GM23338 (cell line): ENCODE data around the gene TIGAR. TPM values are rescaled to one million over a fixed set of nuclear protein-coding genes. Genes with fewer than 3 reads are reported as not detected.
A peak's percentile ranks its signal among the peaks of the same experiment; 100 is the strongest.

ENCODE experiments used
- ATAC-seq: fragments of 200-7000 bp; cut with Tn5 transposase; 3 replicates; pipeline ENCODE4 v1.9.1; 2020
- DNase-seq: peaks from one replicate; pipeline ENCODE4 v3.0.0-alpha.2; 2015; ENCODE audit warnings: low spot score
- H2AFZ ChIP-seq: fragments of 200-600 bp; sonication (generic); 2 replicates; pipeline ENCODE4 v1.8.0; 2016; ENCODE audit warnings: antibody characterized with exemption, mild to moderate bottlenecking, moderate library complexity
- H3F3A ChIP-seq: fragments of 200-600 bp; sonication (generic); replicated peaks from 2 replicates; pipeline ENCODE4 v1.8.0; 2017; ENCODE audit warnings: antibody characterized with exemption, mixed run types, low read depth
- H3K27ac ChIP-seq: fragments of 200-600 bp; sonication (generic); 2 replicates; pipeline ENCODE4 v1.6.1; 2016; ENCODE audit warnings: low read depth
- H3K27me3 ChIP-seq: fragments of 200-600 bp; sonication (generic); 2 replicates; pipeline ENCODE4 v1.8.0; 2016; ENCODE audit warnings: mild to moderate bottlenecking, mixed run types, moderate library complexity; ENCODE audit not compliant: insufficient read depth
- H3K36me3 ChIP-seq: fragments of 200-600 bp; sonication (generic); 2 replicates; pipeline ENCODE4 v1.8.0; 2016; ENCODE audit warnings: mild to moderate bottlenecking; ENCODE audit not compliant: insufficient read depth
- H3K4me1 ChIP-seq: fragments of 200-600 bp; sonication (generic); 2 replicates; pipeline ENCODE4 v1.8.0; 2016; ENCODE audit warnings: mild to moderate bottlenecking, moderate library complexity; ENCODE audit not compliant: insufficient read depth
- H3K4me2 ChIP-seq: fragments of 200-600 bp; sonication (generic); 2 replicates; pipeline ENCODE4 v1.7.1; 2017; ENCODE audit warnings: mixed run types
- H3K4me3 ChIP-seq: fragments of 200-600 bp; sonication (generic); 2 replicates; pipeline ENCODE4 v1.6.1; 2016; ENCODE audit warnings: mixed run types
- H3K79me2 ChIP-seq: fragments of 200-600 bp; sonication (generic); replicated peaks from 2 replicates; pipeline ENCODE4 v1.8.0; 2017; ENCODE audit warnings: mild to moderate bottlenecking; ENCODE audit not compliant: insufficient read depth
- H3K9me2 ChIP-seq: fragments of 200-600 bp; sonication (generic); 2 replicates; pipeline ENCODE4 v1.8.0; 2017; ENCODE audit not compliant: insufficient read depth
- H4K20me1 ChIP-seq: fragments of 200-600 bp; sonication (generic); replicated peaks from 2 replicates; pipeline ENCODE4 v1.8.0; 2017; ENCODE audit warnings: mild to moderate bottlenecking; ENCODE audit not compliant: insufficient read depth
- H3K27ac Mint-ChIP-seq: 2 replicates; pipeline ENCODE4 v1.8.0; 2020; ENCODE audit warnings: inconsistent platforms, mild to moderate bottlenecking, moderate library complexity, mixed read lengths
- H3K27me3 Mint-ChIP-seq: 3 replicates; pipeline ENCODE4 v1.8.0; 2022; ENCODE audit warnings: low read depth, mild to moderate bottlenecking, moderate library complexity, mixed read lengths, inconsistent platforms; ENCODE audit not compliant: insufficient read depth, poor library complexity
- H3K36me3 Mint-ChIP-seq: 3 replicates; pipeline ENCODE4 v1.8.0; 2021; ENCODE audit warnings: low read depth, mild to moderate bottlenecking, inconsistent platforms, moderate library complexity, mixed read lengths
- H3K4me1 Mint-ChIP-seq: 3 replicates; pipeline ENCODE4 v1.8.0; 2020; ENCODE audit warnings: mild to moderate bottlenecking, inconsistent platforms, mixed read lengths
- H3K4me3 Mint-ChIP-seq: 3 replicates; pipeline ENCODE4 v1.8.0; 2021; ENCODE audit warnings: moderate library complexity, mild to moderate bottlenecking, inconsistent platforms, mixed read lengths
- H3K9me3 Mint-ChIP-seq: 3 replicates; pipeline ENCODE4 v1.8.0; 2020; ENCODE audit warnings: moderate library complexity, mild to moderate bottlenecking, inconsistent platforms, mixed read lengths
- CREB1 ChIP-seq: fragments of 250-450 bp; sonication (Bioruptor Pico); IDR thresholded peaks from 2 replicates; pipeline ENCODE4 v1.5.0; 2020; ENCODE audit warnings: low read depth, mild to moderate bottlenecking, moderate library complexity
- CTCF ChIP-seq, 2 experiments: fragments of 200-600 bp in 1 of 2; sonication (generic) in 1 of 2; conservative IDR thresholded peaks; 2 replicates each; pipeline versions ENCODE4 v1.5.1 to v1.6.1; 2016 to 2017; ENCODE audit warnings: antibody characterized with exemption in 2 of 2, low read depth in 2 of 2, mild to moderate bottlenecking in 2 of 2, moderate library complexity in 1 of 2
- ETS1 ChIP-seq: IDR thresholded peaks from 2 replicates; pipeline ENCODE4 v1.6.1; 2016; ENCODE audit warnings: antibody characterized with exemption
- EZH2 ChIP-seq: fragments of 200-600 bp; sonication (generic); IDR thresholded peaks from one replicate; pipeline ENCODE4 v1.8.0; 2017; ENCODE audit warnings: antibody characterized with exemption, mild to moderate bottlenecking, low read depth; ENCODE audit not compliant: unreplicated experiment
- JUNB ChIP-seq: IDR thresholded peaks from one replicate; pipeline ENCODE4 v1.6.1; 2016; ENCODE audit warnings: antibody characterized with exemption; ENCODE audit not compliant: unreplicated experiment
- POLR2AphosphoS5 ChIP-seq: IDR thresholded peaks from 2 replicates; pipeline ENCODE4 v1.6.1; 2016; ENCODE audit warnings: antibody characterized with exemption, low read depth
- STAT1 ChIP-seq: IDR thresholded peaks from one replicate; pipeline ENCODE4 v1.6.1; 2016; ENCODE audit warnings: antibody characterized with exemption; ENCODE audit not compliant: unreplicated experiment
- ZNF114 ChIP-seq: fragments of 250-450 bp; sonication (Bioruptor Pico); IDR thresholded peaks from 2 replicates; pipeline ENCODE4 v1.5.0; 2020; ENCODE audit warnings: mild to moderate bottlenecking, moderate library complexity
- ZNF331 ChIP-seq: fragments of 250-450 bp; sonication (Bioruptor Pico); IDR thresholded peaks from 2 replicates; pipeline ENCODE4 v1.5.0; 2020; ENCODE audit warnings: low read depth, mild to moderate bottlenecking, moderate library complexity
- ZNF462 ChIP-seq: fragments of 250-450 bp; sonication (Bioruptor Pico); IDR thresholded peaks from 2 replicates; pipeline ENCODE4 v1.5.0; 2020; ENCODE audit warnings: mild to moderate bottlenecking, moderate library complexity
- polyA plus RNA-seq: library from polyadenylated mRNA; unstranded; fragments of >200 nt; fragmentation: Nextera tagmentation; extraction: Ambion mirVana; gene quantifications from 2 replicates; pipeline ENCODE4 v1.2.1, GENCODE V29; 2016
- total RNA-seq: library from RNA; depleted of rRNA; stranded (reverse); fragments of >200 nt; shearing (Covaris generic); gene quantifications from 2 replicates; pipeline ENCODE4 v1.2.3, GENCODE V29; 2014

Gene TIGAR
- total and polyA plus RNA-seq, 2 experiments from 2014 or later, result 10.4 to 13.3 TPM

- DNase-seq (no peak), ATAC-seq (no peak)
- Histone ChIP-seq H3K9me2 (no peaks in the 10 kb centered on the region), H3K4me2 (no peak overlapping the region), H3K36me3 (peaks cover 81% of the 10 kb centered on the region), H3K27me3 (no peaks in the 10 kb centered on the region), H3K27ac (0 out of 2 replicates have a peak overlapping the region, but pooled peaks have one; percentile 72), H4K20me1 (peaks cover 70% of the 10 kb centered on the region), H3K4me3 (no peak overlapping the region), H3K79me2 (peaks cover 92% of the 10 kb centered on the region), H2AFZ (no peak overlapping the region), H3F3A (peaks cover 26% of the 10 kb centered on the region; the same call in 1 of the 2 replicates), H3K4me1 (peaks cover 4% of the 10 kb centered on the region)
- Mint-ChIP-seq H3K4me1 (peaks cover 47% of the 10 kb centered on the region), H3K36me3 (peaks cover 99% of the 10 kb centered on the region), H3K4me3 (no peak overlapping the region; the same call in 2 of the 3 replicates), H3K27ac (0 out of 2 replicates have a peak overlapping the region, but pooled peaks have one; percentile 15), H3K27me3 (peaks cover 14% of the 10 kb centered on the region), H3K9me3 (no peaks in the 10 kb centered on the region)
- TF ChIP-seq POLR2AphosphoS5 (no peak), ZNF331 (CRISPR knock-in tag) (no peak), CTCF (conservative IDR thresholded peaks at IDR 0.05; ENCODE audit: low read depth in 2 of 2) (no peak), EZH2 (no peak), CREB1 (CRISPR knock-in tag) (no peak), JUNB (no peak)
Observed at GRCh38 chr12:4293299-4293965, 27.6 kb upstream of the TIGAR start.

GRCh38 chr12:4293966-4294505 is 27.0 kb upstream of the TIGAR start:
- ATAC-seq (peak; percentile 49), DNase-seq (no peak)
- H3K79me2 ChIP-seq, result peaks cover 92% of the 10 kb centered on the region
- H4K20me1 ChIP-seq, result peaks cover 72% of the 10 kb centered on the region
- H3K36me3 Mint-ChIP-seq, result peaks cover 99% of the 10 kb centered on the region
- peaks cover 30% of the 10 kb centered on the region; the same call in 1 of the 2 replicates for H3F3A ChIP-seq
- no peaks in the 10 kb centered on the region for H3K27me3 ChIP-seq
- 0 out of 2 replicates have a peak overlapping the region, but pooled peaks have one; percentile 72 for H3K27ac ChIP-seq
- no peaks in the 10 kb centered on the region for H3K9me3 Mint-ChIP-seq
- no peak for TF ChIP-seq STAT1
- no peak for TF ChIP-seq ETS1
- no peak for TF ChIP-seq EZH2
- no peak for TF ChIP-seq ZNF462
- no peak for TF ChIP-seq POLR2AphosphoS5
- no peak for TF ChIP-seq ZNF114 (CRISPR knock-in tag)
- no peak overlapping the region for H2AFZ ChIP-seq
- H3K4me1 ChIP-seq, result peaks cover 4% of the 10 kb centered on the region
- peaks cover 81% of the 10 kb centered on the region for H3K36me3 ChIP-seq
- peaks cover 42% of the 10 kb centered on the region for H3K4me1 Mint-ChIP-seq
- H3K4me3 ChIP-seq, result no peak overlapping the region
- peaks cover 14% of the 10 kb centered on the region for H3K27me3 Mint-ChIP-seq
- H3K27ac Mint-ChIP-seq, result no peak overlapping the region
- no peaks in the 10 kb centered on the region for H3K9me2 ChIP-seq
- H3K4me3 Mint-ChIP-seq, result no peak overlapping the region
- H3K4me2 ChIP-seq, result no peak overlapping the region
